Activated T-cell treated with anti-CD3 and anti-CD28 coated beads for 48 hours (primary cell): ENCODE measurements around the gene STARD6.
"Not testable (repeated sequence)": the region's sequence is repeated elsewhere in the genome, so short reads cannot be mapped to it uniquely, and the experiment has no call there.

Experiments used
- DNase-seq: peaks from one replicate; pipeline ENCODE4 v3.0.0-alpha.2; 2020; ENCODE audit warnings: low read depth

The STARD6 gene

DNA sequence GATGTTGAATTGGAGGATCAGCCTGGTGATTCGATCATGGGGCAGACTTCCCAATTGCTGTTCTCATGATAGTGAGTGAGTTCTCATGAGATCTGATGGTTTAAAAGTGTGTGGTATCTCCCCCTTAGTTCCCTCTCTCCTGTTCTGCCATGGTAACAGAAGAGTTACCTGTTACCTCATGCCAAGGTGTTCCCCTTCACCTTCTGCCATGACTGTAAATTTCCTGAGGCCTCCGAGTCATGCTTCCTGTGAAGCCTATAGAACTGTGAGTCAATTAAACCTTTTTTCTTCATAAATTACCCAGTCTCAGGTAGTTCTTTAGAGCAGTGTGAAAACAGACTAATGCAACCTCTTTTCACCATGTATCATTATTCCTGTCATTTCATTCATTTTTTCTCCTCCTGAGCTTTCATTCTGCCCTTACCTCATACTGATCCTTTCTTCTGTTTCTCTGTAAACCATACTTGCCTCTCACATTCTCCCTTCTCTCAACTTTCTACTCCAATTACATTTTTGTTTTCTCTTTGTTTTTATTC lies 22.0 kb downstream of the STARD6 start:
- DNase-seq = no peak

DNA sequence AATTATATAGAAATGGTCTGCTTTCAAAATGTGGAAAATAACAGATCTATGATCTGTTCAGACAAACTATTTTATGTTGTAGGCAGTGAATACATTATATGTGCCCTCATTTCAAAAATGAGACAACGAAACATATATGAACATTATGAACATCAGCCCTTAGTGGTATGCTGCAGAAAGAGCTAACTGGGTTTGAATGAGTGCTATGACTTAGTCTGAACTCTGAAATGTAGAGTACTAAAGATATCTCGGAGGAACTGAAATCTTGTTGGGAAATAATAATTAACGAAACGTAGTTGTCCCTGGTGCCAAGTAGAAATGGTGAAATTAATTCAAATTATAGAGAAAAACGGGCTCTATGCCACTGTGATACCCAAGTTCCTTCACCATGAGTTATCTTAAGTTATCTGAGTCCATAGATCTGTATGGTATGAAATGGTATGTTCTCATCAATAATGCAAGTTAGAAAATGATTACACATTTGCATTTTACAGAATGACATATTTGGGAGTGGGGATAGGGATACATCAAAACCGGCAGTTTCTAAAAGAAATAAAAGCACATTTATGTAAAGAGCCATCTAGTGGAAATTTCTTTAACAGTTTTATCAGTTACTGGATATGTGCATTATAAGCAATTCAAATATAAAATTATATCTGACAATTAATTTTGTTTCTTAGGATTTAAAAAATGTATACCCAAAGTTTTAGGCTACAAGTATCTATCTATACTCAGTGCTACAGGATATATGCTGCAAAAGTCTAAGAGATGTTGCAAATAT lies 26.7 kb downstream of the STARD6 start:
- DNase-seq = no peak

DNA sequence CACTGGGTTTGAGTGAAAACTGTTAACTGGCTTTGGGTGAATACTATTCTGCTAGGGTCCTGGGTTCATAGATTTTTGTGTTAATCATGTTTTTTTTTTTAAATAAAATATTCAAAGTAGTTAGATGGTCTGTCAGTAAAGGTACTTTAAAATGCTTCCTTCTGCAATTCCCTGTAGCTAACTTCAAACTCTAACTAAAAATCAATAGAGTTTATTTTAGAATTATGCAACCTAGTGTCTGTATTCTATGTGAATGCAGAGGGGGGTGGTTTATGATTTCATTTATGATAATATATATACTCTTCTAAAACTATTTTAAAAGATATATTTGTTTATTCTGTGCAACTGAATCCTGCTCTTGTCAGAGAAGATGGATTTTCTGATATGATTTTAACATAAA lies 27.9 kb downstream of the STARD6 start:
- DNase-seq = no peak

DNA sequence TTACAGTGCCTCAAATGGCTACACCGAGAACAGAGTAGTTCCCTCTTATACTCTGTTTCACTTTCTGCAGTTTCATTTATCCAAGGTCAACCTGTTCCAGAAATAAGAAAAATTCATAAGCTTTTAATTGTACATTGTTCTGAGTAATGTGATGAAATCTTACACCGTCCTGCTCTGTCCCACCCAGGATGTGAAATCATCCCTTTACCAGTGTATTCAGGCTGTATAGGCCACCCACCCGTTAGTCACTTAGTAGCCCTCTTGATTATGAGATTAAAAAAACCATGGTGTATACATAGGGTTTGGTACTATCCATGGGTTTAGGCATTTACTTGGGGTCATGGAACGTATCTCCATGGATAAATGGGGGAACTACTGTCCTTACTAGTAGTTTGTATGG lies 29.8 kb downstream of the STARD6 start:
- DNase-seq = no peak

DNA sequence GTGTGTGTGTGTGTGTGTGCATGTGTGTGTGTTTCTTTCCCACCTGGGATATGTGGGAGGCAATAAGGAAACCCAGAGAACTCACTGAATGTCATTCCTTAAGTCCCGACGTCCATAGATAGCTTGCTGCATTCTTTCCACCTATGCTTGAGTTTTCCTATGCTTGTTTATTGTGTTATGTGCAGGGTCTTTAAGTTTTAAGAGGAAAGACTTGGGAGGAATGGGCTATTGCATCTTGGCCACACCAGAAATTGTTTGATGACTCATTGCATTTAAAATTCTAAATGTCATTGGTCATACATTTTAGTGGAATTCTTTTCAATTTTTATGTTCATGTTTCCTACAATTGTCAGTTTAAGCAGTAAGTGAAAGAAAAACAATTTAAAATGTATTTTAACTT lies 33.7 kb downstream of the STARD6 start:
- no peak for DNase-seq

DNA sequence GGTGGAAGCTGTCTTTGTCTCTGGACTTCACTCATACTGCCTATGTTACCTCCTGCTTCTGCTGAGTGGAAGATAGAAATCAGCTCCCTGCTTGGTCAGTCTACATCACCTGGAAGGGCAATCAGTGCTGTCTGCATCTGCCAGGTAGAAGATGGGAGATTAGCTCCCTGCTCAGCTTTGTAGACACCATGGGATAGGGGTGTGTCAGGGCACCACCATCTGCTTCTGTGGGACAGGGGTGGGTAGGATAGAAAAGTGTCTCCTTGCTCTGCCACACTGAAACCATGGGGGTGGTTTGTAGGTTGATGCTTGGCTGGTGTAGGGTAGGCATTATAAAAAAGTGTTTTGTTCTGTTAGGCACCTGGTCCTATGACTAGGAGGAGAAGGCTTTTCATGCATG lies 34.1 kb downstream of the STARD6 start:
- no peak for DNase-seq

DNA sequence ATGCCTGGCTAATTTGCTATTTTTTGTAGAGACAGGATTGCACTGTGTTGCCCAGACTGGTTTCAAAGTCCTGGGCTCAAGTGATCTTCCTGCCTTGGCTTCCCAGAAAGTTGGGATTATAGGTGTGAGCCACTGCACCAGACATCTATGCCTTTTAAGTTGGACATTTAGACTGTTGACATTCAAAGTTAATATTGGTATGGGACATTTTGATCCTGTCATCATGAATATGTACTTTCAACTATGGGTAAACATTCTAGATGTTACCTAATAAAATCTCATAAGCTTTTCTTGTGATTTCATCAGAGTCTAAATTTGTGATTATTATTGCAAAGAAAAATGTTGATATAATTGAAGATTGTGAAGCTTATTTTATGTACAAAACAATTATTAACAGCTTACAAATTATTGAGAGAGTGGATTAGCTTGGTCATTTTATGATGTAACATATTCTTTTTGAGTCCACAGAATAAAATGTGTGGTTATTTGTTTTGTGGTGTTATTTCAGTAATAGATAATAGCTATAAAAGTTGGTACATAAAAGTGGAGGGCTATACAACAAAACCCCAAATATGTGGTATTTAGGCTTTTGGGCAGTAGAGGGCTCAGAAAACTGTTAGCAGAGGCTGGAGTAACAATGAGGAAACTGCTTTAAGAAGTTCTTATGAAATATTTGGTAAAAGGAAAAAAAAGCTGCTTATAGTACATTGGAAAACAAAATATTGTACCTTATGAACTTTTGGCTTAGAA lies 41.4 kb downstream of the STARD6 start:
- DNase-seq = no peak

DNA sequence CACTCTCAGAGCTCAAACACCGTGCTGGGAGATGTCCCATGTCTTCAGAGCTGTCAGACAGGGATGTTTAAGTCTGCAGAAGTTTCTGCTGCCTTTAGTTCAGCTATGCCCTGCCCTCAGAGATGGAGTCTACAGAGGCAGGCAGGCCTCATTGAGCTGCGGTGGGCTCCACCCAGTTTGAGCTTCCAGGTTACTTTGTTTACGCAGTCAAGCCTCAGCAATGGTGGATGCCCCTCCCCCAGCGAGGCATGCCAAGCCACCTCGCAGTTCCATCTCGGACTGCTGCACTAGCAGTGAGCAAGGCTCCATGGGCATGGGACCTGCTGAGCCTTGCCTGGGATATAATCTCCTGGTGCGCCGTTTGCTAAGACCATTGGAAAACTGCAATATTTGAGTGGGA lies 48.1 kb downstream of the STARD6 start:
- not testable (repeated sequence) for DNase-seq

DNA sequence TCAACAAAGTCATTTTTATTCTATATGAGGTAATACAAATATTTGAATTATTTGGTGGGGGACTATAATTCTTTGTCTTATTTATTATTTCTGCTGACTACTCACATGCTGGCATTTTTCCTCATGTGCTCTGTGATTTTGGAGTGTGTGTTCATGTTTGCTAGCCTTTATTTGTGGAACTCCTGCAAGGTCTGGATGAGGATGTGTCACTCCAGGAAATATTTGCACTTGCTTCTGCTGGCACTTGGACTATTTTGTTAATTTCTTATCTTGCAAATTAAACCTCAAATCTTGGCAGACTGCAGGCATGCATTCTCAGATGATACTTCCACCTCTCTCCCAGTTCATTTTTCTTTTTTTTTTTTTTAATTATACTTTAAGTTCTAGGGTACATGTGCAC lies 54.2 kb downstream of the STARD6 start:
- no peak for DNase-seq

DNA sequence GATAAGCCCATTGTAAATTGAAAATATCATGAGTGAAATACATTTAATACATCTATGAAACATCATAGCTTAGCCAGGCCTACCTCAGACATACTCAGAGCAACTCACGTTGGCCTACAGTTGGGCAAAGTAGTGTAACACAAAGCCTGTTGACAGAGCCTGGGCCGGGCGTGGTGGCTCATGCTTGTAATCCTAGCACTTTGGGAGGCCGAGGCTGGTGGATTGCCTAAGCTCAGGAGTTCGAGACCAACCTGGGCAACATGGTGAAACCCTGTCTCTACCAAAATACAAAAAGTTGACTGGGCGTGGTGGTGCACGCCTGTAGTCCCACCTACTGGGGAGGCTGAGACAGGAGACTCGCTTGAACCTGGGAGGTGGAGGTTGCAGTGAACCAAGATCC lies 58.7 kb downstream of the STARD6 start:
- DNase-seq = not testable (repeated sequence)

DNA sequence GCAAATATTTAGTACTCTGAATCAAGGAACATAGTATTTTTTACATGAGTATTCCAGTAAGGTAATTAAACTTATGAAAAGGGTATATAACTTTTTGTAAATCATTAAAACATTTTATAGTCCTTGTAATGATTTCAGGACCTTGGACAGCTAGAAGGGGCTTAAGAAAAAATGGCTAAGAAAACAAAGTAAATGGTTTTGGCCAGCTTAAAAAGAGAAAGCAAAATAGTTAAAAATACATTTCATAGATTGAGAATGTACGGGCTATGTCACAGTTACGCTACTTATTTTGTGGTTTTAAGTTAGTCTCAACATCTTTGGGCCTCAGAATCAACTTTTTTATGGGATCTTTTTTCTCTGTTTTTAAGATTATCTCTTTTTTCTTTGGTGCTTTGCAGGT lies 61.6 kb downstream of the STARD6 start:
- no peak for DNase-seq

DNA sequence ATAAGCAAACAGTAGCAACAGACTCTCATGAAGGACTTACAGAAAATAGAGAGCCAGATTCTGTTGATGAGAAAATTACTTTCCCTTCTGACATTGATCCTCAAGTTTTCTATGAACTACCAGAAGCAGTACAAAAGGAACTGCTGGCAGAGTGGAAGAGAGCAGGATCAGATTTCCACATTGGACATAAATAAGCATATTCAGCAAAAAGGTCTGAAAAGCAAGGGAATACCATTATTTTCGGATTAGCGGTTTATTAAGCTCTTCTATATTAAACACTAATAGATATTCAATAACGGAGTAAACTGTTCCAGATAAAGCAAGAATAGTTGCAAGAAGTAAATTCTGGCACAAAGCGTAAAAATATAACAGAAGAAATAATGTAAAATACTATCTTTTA lies 63.4 kb downstream of the STARD6 start:
- DNase-seq = no peak

DNA sequence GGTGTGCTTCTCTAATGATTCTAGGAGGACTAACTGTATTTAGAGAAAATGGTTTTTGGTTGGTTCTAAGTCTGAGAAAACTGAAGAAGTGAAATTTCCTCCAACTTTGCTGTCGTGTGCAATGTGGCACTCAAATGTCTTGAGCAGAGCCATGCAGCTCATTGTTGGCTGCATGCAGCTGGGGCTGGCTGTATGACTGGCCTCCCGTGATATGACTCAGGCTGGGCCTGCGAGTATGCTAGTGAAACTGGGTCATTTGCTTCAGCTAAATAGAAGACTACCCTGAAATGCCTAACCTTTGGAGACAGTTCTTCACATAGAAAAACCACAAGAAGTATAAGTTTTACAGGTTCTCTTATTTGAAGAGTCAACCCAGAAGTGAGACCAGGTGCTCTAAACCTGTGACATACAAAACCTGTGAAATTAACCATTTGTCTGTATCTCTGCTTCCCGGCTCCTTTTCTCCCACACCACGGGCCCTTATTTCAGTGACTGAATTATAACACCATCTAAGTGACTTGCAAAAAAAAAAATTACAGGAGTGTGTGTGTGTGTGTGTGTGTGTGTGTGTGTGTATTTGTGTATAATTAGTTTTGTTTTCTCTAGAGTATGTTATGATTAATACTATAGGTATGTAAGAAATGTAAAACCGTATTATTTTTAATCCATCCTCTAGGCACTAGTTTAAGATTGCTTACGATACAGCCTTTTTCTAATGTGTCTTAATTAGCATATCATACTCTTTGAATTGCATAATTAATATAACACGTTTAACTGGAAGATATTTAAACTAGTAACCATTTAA lies 72.5 kb downstream of the STARD6 start:
- peak; percentile 72 for DNase-seq

DNA sequence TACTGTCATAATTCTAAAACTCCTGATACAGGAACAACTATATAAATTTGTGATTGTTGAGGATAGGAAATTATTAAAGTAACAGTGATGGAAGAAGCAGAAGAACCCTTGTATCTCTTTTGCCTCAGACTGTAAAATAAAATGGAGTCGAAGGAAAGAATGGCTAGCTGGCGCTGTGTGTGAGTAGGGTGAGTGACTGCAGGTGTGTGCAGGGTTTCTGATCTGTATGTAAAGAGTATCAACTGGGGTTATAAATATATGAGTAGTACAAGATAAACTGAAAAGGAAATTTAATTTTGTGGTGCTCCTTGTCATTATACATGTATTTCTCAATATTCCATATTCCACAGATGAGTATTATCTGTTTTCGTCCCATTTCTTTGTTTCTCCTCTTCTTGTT lies 73.1 kb downstream of the STARD6 start:
- DNase-seq = no peak

DNA sequence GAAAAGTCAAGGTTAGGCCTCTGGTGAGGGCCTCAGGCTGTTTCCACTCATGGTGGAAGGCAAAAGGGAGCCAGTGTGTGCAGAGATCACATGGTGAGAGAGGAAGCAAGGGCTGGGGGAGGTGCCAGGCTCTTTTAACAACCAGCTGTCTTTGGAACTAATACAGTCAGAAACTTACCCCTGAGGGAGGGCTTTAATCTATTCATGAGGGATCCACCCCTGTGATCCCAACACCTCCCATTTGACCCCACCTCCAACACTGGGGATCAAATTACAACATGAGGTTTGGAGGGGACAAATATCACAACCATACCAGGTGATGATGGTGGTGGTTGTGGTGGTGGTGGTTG lies 77.5 kb downstream of the STARD6 start:
- no peak for DNase-seq

DNA sequence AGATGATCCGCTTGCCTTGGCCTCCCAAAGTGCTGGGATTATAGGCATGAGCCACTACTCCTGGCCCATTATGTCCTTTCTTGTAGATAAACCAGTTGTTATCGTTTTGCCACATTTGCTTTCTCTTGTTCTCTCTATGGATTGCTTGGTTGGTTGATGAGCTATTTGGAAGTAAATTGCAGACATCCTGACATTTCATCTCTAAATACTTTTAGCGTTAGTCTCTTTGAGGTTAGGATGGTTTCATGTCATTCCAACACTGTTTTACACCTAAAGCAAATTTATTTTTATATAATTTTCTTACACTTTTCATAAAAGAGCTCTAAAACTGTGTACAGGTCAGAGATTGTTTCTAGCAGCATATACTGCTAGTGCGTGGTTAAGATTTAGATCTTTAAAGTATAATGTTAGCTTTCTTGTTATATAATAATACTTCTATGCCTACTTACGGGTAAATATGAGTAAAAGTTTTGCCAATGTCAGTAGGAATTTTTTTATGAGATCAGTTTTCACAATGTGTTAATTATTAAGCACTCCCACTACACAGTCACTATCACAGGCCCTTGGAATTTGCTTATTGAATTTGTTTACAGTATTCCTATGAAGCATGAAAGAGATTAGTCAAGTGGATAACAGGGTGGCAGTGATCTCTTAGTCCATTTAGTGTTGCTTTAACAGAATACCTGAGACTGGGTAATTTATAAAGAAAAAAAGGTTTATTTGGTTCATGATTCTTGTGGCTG lies 78.0 kb downstream of the STARD6 start:
- no peak for DNase-seq

DNA sequence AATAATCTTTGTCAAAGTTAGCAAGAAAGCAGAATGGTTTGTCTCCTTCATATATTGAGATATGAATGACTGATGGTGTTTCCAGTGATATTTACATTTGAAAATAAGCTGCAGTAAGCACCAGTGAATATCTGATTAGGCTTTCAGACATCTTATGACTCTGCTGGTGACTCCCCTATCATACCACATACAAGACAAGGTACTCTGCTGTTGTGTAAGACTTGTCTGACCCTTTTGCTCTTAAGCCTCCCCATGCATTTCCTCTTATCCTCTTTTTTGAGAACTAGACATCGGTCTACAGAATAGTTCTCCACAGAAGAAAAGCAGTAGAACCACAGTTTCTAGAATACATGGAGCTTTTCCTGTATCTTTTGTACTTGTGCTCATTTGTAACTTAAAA lies 79.0 kb downstream of the STARD6 start:
- no peak for DNase-seq

DNA sequence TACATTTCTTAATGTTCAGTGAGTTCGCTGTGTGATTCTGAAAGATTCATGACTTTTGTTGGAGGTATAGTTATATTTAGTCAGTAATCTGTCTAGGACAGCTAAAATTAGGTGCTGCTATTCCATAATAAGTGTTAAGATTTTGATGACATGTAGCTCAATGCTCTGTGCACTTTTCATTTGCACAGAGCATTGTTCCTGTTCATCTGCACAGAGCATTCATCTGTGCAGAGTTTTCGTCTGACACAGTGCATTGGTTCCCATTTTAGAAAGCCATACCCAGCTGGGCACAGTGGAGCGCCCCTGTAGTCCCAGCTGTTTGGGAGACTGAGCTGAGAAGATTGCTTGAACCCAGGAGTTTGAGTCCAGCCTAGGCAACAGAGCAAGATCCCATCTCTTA lies 79.8 kb downstream of the STARD6 start:
- DNase-seq = no peak
